ENCODE data around the gene PTH2R.
"Not testable (repeated sequence)": the region's sequence is repeated elsewhere in the genome, so short reads cannot be mapped to it uniquely, and the experiment has no call there.

Gene PTH2R

DNA sequence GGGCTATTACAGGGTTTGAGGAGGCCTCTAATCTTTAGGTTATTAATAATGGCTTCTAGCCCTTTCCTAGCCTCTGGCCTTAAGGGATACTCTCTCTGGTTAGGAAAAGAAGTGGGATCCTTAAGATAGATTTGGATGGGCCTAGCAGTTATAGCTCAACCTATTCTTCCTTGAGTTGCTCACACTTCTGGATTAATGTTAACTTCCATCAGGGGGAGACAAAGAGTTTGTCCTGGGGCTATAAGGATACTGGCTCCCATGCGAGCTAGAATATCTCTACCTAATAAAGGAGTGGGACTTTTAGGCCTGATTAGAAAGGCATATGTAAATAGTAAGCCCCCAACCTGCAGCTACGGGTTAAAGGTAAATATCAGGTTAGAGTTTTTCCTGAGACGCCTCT, 14.3 kb upstream of the PTH2R start:
- no peaks in the 10 kb centered on the region for H3K36me3 ChIP-seq (ENCODE audit: low read length)
- H3K27ac ChIP-seq (ENCODE audit: low read depth, low read length): no peak overlapping the region
- peaks cover 17% of the 10 kb centered on the region; the same call in 1 of the 2 replicates for H3K9me3 ChIP-seq (ENCODE audit: insufficient read depth, low read length)
- TF ChIP-seq, protein P1, sequence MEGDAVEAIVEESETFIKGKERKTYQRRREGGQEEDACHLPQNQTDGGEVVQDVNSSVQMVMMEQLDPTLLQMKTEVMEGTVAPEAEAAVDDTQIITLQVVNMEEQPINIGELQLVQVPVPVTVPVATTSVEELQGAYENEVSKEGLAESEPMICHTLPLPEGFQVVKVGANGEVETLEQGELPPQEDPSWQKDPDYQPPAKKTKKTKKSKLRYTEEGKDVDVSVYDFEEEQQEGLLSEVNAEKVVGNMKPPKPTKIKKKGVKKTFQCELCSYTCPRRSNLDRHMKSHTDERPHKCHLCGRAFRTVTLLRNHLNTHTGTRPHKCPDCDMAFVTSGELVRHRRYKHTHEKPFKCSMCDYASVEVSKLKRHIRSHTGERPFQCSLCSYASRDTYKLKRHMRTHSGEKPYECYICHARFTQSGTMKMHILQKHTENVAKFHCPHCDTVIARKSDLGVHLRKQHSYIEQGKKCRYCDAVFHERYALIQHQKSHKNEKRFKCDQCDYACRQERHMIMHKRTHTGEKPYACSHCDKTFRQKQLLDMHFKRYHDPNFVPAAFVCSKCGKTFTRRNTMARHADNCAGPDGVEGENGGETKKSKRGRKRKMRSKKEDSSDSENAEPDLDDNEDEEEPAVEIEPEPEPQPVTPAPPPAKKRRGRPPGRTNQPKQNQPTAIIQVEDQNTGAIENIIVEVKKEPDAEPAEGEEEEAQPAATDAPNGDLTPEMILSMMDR (IDR thresholded peaks at IDR 0.05; ENCODE audit: insufficient read depth, low read length, poor library complexity, severe bottlenecking): no peak
- no peak for TF ChIP-seq EZH2phosphoT487 (conservative IDR thresholded peaks at IDR 0.05; ENCODE audit: low read length)
- no peak overlapping the region for H3K4me3 ChIP-seq (ENCODE audit: insufficient read depth, low read length, poor library complexity, severe bottlenecking)
- H3K9me2 ChIP-seq (replicated peaks; ENCODE audit: insufficient read depth, low read length): no peaks in the 10 kb centered on the region
- H3K9ac ChIP-seq (ENCODE audit: low read length): no peak overlapping the region
- H4K20me1 ChIP-seq (ENCODE audit: low read depth, low read length): no peaks in the 10 kb centered on the region
- H3K4me2 ChIP-seq (ENCODE audit: low read depth, low read length, poor library complexity, severe bottlenecking): no peak overlapping the region
- no peak overlapping the region for H2AFZ ChIP-seq (ENCODE audit: low read depth, low read length, severe bottlenecking)
- H3K79me2 ChIP-seq (ENCODE audit: insufficient read depth, low read length): no peaks in the 10 kb centered on the region
- H3K27me3 ChIP-seq (ENCODE audit: low read length): no peaks in the 10 kb centered on the region
- H3F3A ChIP-seq (ENCODE audit: insufficient read depth): no peaks in the 10 kb centered on the region

DNA sequence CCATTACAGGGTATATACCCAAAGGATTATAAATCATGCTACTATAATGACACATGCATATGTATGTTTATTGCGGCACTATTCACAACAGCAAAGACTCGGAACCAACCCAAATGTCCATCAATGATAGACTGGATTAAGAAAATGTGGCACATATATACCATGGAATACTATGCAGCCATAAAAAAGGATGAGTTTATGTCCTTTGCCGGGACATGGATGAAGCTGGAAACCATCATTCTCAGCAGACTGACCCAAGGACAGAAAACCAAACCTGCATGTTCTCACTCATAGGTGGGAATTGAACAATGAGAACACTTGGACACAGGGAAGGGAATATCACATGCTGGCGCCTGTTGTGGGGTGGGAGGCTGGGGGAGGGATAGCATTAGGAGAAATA, 9.8 kb upstream of the PTH2R start:
- H4K20me1 ChIP-seq (ENCODE audit: low read depth, low read length); H2AFZ ChIP-seq (ENCODE audit: low read depth, low read length, severe bottlenecking); H3K27ac ChIP-seq (ENCODE audit: low read depth, low read length); H3K79me2 ChIP-seq (ENCODE audit: insufficient read depth, low read length); H3F3A ChIP-seq (ENCODE audit: insufficient read depth); H3K9me2 ChIP-seq (replicated peaks; ENCODE audit: insufficient read depth, low read length); H3K27me3 ChIP-seq (ENCODE audit: low read length); H3K9ac ChIP-seq (ENCODE audit: low read length); H3K4me2 ChIP-seq (ENCODE audit: low read depth, low read length, poor library complexity, severe bottlenecking); H3K4me3 ChIP-seq (ENCODE audit: insufficient read depth, low read length, poor library complexity, severe bottlenecking); H3K36me3 ChIP-seq (ENCODE audit: low read length): not testable (repeated sequence)
- H3K9me3 ChIP-seq (ENCODE audit: insufficient read depth, low read length): peaks cover 17% of the 10 kb centered on the region; the same call in 1 of the 2 replicates

DNA sequence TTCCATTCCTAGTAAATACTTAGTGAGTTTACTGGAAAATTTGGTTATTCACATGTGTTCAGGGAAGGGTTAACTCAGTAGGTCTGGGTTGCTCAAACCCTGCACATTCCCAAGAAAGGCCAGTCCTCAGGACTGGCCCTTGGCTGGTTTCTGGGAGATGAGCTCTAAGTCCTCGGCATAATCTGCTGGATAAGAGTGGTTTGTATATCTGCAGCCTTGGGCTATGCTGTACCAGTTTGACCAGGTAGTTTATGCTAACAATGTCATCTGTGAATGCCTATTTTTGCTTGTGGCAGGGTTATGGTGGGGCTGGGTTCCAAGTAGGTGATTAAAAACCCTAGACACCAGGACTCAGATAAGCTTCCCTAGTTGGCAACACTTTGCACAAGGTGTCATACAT, 7.4 kb upstream of the PTH2R start:
- TF ChIP-seq, protein P1 (IDR thresholded peaks at IDR 0.05; ENCODE audit: insufficient read depth, low read length, poor library complexity, severe bottlenecking): no peak
- no peak for TF ChIP-seq EZH2phosphoT487 (conservative IDR thresholded peaks at IDR 0.05; ENCODE audit: low read length)
- Histone ChIP-seq H3K4me2 (ENCODE audit: low read depth, low read length, poor library complexity, severe bottlenecking) (no peak overlapping the region), H3K4me3 (ENCODE audit: insufficient read depth, low read length, poor library complexity, severe bottlenecking) (no peak overlapping the region), H3K9me2 (replicated peaks; ENCODE audit: insufficient read depth, low read length) (no peaks in the 10 kb centered on the region), H3K27me3 (ENCODE audit: low read length) (no peaks in the 10 kb centered on the region), H3F3A (ENCODE audit: insufficient read depth) (no peaks in the 10 kb centered on the region), H4K20me1 (ENCODE audit: low read depth, low read length) (no peaks in the 10 kb centered on the region), H3K36me3 (ENCODE audit: low read length) (no peaks in the 10 kb centered on the region), H3K27ac (ENCODE audit: low read depth, low read length) (no peak overlapping the region), H3K9ac (ENCODE audit: low read length) (no peak overlapping the region), H3K79me2 (ENCODE audit: insufficient read depth, low read length) (no peaks in the 10 kb centered on the region), H3K9me3 (ENCODE audit: insufficient read depth, low read length) (peaks cover 3% of the 10 kb centered on the region; the same call in 1 of the 2 replicates), H2AFZ (ENCODE audit: low read depth, low read length, severe bottlenecking) (no peak overlapping the region)

DNA sequence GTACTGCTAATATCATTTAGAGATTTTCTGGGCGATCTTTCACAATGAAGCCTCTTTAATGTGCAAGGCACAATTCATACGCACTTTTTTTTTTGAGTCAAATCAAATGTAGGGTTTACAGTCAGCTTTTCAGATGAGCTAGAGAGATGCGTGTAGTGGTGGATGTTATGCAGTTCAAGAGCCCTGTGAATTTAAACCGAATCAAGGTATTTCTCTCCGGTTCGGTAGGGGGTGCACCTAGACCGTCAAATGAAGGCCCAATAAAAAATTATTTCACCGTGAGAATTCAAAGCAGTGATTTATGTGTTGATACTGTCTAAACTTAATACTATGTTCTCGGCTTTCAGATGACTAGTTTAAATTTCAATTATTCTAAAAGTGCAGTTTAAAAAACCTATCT, 1.1 kb downstream of the PTH2R start:
- Histone ChIP-seq H3K79me2 (ENCODE audit: insufficient read depth, low read length) (no peaks in the 10 kb centered on the region), H3K4me3 (ENCODE audit: insufficient read depth, low read length, poor library complexity, severe bottlenecking) (no peak overlapping the region), H3K4me2 (ENCODE audit: low read depth, low read length, poor library complexity, severe bottlenecking) (no peak overlapping the region), H3K9me3 (ENCODE audit: insufficient read depth, low read length) (no peaks in the 10 kb centered on the region), H4K20me1 (ENCODE audit: low read depth, low read length) (no peaks in the 10 kb centered on the region), H3F3A (ENCODE audit: insufficient read depth) (no peaks in the 10 kb centered on the region), H3K27me3 (ENCODE audit: low read length) (no peaks in the 10 kb centered on the region), H2AFZ (ENCODE audit: low read depth, low read length, severe bottlenecking) (no peak overlapping the region), H3K9me2 (replicated peaks; ENCODE audit: insufficient read depth, low read length) (no peaks in the 10 kb centered on the region), H3K9ac (ENCODE audit: low read length) (no peak overlapping the region), H3K27ac (ENCODE audit: low read depth, low read length) (no peak overlapping the region), H3K36me3 (ENCODE audit: low read length) (no peaks in the 10 kb centered on the region)
- TF ChIP-seq EZH2phosphoT487 (conservative IDR thresholded peaks at IDR 0.05; ENCODE audit: low read length): no peak
- TF ChIP-seq, protein P1 (IDR thresholded peaks at IDR 0.05; ENCODE audit: insufficient read depth, low read length, poor library complexity, severe bottlenecking): no peak
